ENCODE data around the gene TRMT2A.

Gene TRMT2A

GRCh38 chr22:20105456-20106204 is 11.4 kb downstream of the TRMT2A start:
- no peak overlapping the region for H3K4me3 ChIP-seq (ENCODE audit: low read length)
- no peaks in the 10 kb centered on the region for H3K4me1 ChIP-seq (ENCODE audit: control insufficient read depth, insufficient read depth, low read length)
- no peak overlapping the region for H3K9ac ChIP-seq (ENCODE audit: low read depth, low read length)
- no peaks in the 10 kb centered on the region for H3K9me3 ChIP-seq (replicated peaks; ENCODE audit: low read length)
- no peak overlapping the region for H3K4me2 ChIP-seq (ENCODE audit: low read length)
- H3K36me3 ChIP-seq (ENCODE audit: insufficient read depth, low read length) = peaks cover 72% of the 10 kb centered on the region
- no peaks in the 10 kb centered on the region for H3K27me3 ChIP-seq (ENCODE audit: control insufficient read depth, insufficient read depth, low read length)

DNA sequence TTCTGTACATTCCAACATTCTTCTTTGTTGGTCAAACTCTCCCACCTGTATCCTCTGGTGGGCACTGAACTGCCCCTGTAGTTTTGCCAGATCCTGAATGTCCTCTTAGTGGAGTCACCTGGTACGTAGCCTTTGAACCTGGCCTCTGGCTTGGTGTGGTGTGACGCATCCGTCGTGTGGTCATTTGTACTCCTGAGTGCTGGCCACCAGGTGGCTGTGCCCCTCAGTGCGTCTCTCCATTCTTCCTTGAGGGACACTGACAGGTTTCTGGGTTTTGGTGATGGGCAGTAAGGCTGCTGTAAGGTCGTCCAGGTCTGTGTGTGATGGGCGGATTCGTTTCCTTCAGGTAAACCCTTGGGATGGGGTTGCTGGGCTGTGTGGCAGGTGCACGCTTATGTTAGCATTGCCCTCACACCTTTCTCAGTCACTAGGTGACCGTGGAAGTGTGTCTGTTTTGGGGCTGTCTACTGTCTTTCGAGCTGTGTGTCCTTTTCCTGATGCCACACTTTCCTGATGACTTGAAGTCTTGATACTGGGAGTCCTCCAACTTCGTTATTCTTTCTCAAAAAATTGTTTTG is 14.7 kb downstream of the TRMT2A start:
- H3K9ac ChIP-seq (ENCODE audit: low read depth, low read length) = no peak overlapping the region

DNA sequence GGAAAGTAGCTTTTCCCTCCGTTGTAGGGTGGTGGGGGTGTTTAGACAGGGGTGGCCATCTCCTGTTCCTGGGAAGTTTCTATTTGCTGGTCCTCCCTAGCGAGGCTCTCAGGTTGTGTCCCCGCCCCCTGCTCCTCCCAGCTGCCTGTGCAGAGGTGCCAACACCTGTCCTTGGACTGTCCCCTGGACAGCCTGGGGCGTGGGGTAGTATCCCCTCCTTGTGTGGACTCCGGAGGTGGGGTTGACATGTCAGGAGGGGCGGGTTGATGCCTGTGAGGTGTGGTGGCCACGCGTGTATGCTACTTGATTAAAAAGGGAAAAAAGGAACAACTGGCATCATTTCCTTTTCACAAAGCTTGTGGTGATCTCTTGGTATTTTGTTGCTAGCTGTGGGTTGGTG is 15.4 kb downstream of the TRMT2A start:
- no peak overlapping the region for H3K4me3 ChIP-seq (ENCODE audit: low read length)
- H3K9ac ChIP-seq (ENCODE audit: low read depth, low read length) = no peak overlapping the region
- no peak overlapping the region for H3K4me2 ChIP-seq (ENCODE audit: low read length)
- H3K9me3 ChIP-seq (replicated peaks; ENCODE audit: low read length) = no peaks in the 10 kb centered on the region
- H3K4me1 ChIP-seq (ENCODE audit: control insufficient read depth, insufficient read depth, low read length) = no peaks in the 10 kb centered on the region
- H3K36me3 ChIP-seq (ENCODE audit: insufficient read depth, low read length) = peaks cover 65% of the 10 kb centered on the region
- H3K27me3 ChIP-seq (ENCODE audit: control insufficient read depth, insufficient read depth, low read length) = no peaks in the 10 kb centered on the region

More for the DNA sequence above, 14.7 kb downstream of the TRMT2A start:
- Histone ChIP-seq H3K4me3 (ENCODE audit: low read length) (no peak overlapping the region), H3K4me1 (ENCODE audit: control insufficient read depth, insufficient read depth, low read length) (no peaks in the 10 kb centered on the region), H3K9me3 (replicated peaks; ENCODE audit: low read length) (no peaks in the 10 kb centered on the region), H3K36me3 (ENCODE audit: insufficient read depth, low read length) (peaks cover 65% of the 10 kb centered on the region), H3K4me2 (ENCODE audit: low read length) (no peak overlapping the region), H3K27me3 (ENCODE audit: control insufficient read depth, insufficient read depth, low read length) (no peaks in the 10 kb centered on the region)

DNA sequence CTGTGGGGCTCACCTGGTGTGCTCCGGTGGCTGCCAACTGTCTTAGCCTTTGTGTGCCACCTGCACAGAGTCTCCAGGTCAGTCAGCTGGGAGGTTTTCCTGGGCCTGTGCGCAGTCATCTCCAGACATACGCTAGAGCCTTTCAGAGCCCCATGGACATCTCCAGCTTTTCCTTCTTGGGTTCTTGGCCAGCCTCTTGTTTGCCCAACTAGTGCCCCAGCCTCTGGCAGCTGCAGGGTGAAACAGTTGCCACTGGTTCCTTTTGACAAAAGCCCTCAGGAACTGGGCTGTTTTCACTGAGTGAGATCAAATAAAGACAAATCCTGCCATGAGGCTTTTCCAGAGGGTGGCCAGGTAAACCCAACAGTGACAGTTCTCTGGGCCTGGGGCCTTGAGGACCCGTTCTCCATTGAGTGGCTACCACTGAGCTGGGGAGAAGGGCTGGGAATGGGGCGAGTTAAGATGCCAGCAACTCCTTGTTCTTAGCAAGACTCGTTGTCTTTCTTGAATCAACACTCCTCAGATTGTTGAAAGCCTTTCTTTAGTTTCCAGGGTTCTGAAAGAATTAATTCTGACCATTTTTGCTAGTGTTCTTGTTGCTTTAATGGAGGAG is 17.8 kb downstream of the TRMT2A start:
- Histone ChIP-seq H3K9ac (ENCODE audit: low read depth, low read length) (no peak overlapping the region), H3K4me2 (ENCODE audit: low read length) (no peak overlapping the region), H3K9me3 (replicated peaks; ENCODE audit: low read length) (no peaks in the 10 kb centered on the region), H3K4me3 (ENCODE audit: low read length) (no peak overlapping the region), H3K27me3 (ENCODE audit: control insufficient read depth, insufficient read depth, low read length) (no peaks in the 10 kb centered on the region), H3K36me3 (ENCODE audit: insufficient read depth, low read length) (peaks cover 67% of the 10 kb centered on the region), H3K4me1 (ENCODE audit: control insufficient read depth, insufficient read depth, low read length) (no peaks in the 10 kb centered on the region)

GRCh38 chr22:20096574-20097420 is 20.2 kb downstream of the TRMT2A start:
- no peak overlapping the region for H3K9ac ChIP-seq (ENCODE audit: low read depth, low read length)
- no peaks in the 10 kb centered on the region for H3K4me1 ChIP-seq (ENCODE audit: control insufficient read depth, insufficient read depth, low read length)
- no peak overlapping the region for H3K4me3 ChIP-seq (ENCODE audit: low read length)
- no peaks in the 10 kb centered on the region for H3K9me3 ChIP-seq (replicated peaks; ENCODE audit: low read length)
- H3K4me2 ChIP-seq (ENCODE audit: low read length) = no peak overlapping the region
- H3K27me3 ChIP-seq (ENCODE audit: control insufficient read depth, insufficient read depth, low read length) = no peaks in the 10 kb centered on the region
- H3K36me3 ChIP-seq (ENCODE audit: insufficient read depth, low read length) = peaks cover 81% of the 10 kb centered on the region

GRCh38 chr22:20095521-20095920 is 21.5 kb downstream of the TRMT2A start:
- Histone ChIP-seq H3K9ac (ENCODE audit: low read depth, low read length) (no peak overlapping the region), H3K4me1 (ENCODE audit: control insufficient read depth, insufficient read depth, low read length) (no peaks in the 10 kb centered on the region), H3K4me3 (ENCODE audit: low read length) (no peak overlapping the region), H3K4me2 (ENCODE audit: low read length) (no peak overlapping the region), H3K27me3 (ENCODE audit: control insufficient read depth, insufficient read depth, low read length) (no peaks in the 10 kb centered on the region), H3K9me3 (replicated peaks; ENCODE audit: low read length) (no peaks in the 10 kb centered on the region), H3K36me3 (ENCODE audit: insufficient read depth, low read length) (peaks cover 88% of the 10 kb centered on the region)

- no peaks in the 10 kb centered on the region for H3K27me3 ChIP-seq (ENCODE audit: control insufficient read depth, insufficient read depth, low read length)
- H3K4me1 ChIP-seq (ENCODE audit: control insufficient read depth, insufficient read depth, low read length) = peaks cover 7% of the 10 kb centered on the region
- no peaks in the 10 kb centered on the region for H3K9me3 ChIP-seq (replicated peaks; ENCODE audit: low read length)
- H3K36me3 ChIP-seq (ENCODE audit: insufficient read depth, low read length) = peaks cover 91% of the 10 kb centered on the region
- H3K4me3 ChIP-seq (ENCODE audit: low read length) = no peak overlapping the region
- no peak overlapping the region for H3K9ac ChIP-seq (ENCODE audit: low read depth, low read length)
- H3K4me2 ChIP-seq (ENCODE audit: low read length) = no peak overlapping the region
Observed at GRCh38 chr22:20094197-20094807, 22.7 kb downstream of the TRMT2A start.

- Histone ChIP-seq H3K9me3 (replicated peaks; ENCODE audit: low read length) (no peaks in the 10 kb centered on the region), H3K36me3 (ENCODE audit: insufficient read depth, low read length) (peaks cover 92% of the 10 kb centered on the region), H3K4me2 (ENCODE audit: low read length) (no peak overlapping the region), H3K9ac (ENCODE audit: low read depth, low read length) (no peak overlapping the region), H3K27me3 (ENCODE audit: control insufficient read depth, insufficient read depth, low read length) (no peaks in the 10 kb centered on the region), H3K4me1 (ENCODE audit: control insufficient read depth, insufficient read depth, low read length) (peaks cover 7% of the 10 kb centered on the region), H3K4me3 (ENCODE audit: low read length) (no peak overlapping the region)
Observed at GRCh38 chr22:20093418-20094196, 23.4 kb downstream of the TRMT2A start.

DNA sequence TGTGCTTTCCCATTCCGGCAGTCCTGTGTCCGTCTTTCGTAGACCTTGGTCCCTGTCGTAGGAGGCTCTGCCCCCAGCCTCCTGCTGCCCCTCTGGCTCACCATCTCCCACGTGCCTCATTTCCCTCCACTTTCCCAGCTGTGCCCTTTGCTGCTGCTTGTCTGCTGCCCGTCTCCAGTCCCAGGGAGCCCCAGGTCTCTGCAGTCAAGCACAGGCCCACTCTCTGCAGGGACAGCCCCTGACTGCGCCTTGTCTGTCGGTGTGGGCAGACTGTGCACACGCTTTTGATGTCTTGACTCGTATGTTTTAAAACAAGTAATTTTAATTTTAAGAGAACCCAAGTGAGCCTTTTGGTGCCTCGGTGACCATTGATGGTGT is 24.6 kb downstream of the TRMT2A start:
- peaks cover 96% of the 10 kb centered on the region for H3K36me3 ChIP-seq (ENCODE audit: insufficient read depth, low read length)
- H3K27me3 ChIP-seq (ENCODE audit: control insufficient read depth, insufficient read depth, low read length) = no peaks in the 10 kb centered on the region
- H3K4me2 ChIP-seq (ENCODE audit: low read length) = no peak overlapping the region
- H3K4me1 ChIP-seq (ENCODE audit: control insufficient read depth, insufficient read depth, low read length) = peaks cover 7% of the 10 kb centered on the region
- H3K4me3 ChIP-seq (ENCODE audit: low read length) = no peak overlapping the region
- H3K9me3 ChIP-seq (replicated peaks; ENCODE audit: low read length) = no peaks in the 10 kb centered on the region
- H3K9ac ChIP-seq (ENCODE audit: low read depth, low read length) = no peak overlapping the region

GRCh38 chr22:20091690-20092476 is 25.1 kb downstream of the TRMT2A start:
- Histone ChIP-seq H3K9me3 (replicated peaks; ENCODE audit: low read length) (no peaks in the 10 kb centered on the region), H3K9ac (ENCODE audit: low read depth, low read length) (no peak overlapping the region), H3K4me2 (ENCODE audit: low read length) (no peak overlapping the region), H3K4me1 (ENCODE audit: control insufficient read depth, insufficient read depth, low read length) (peaks cover 7% of the 10 kb centered on the region), H3K36me3 (ENCODE audit: insufficient read depth, low read length) (peaks cover 96% of the 10 kb centered on the region), H3K4me3 (ENCODE audit: low read length) (no peak overlapping the region), H3K27me3 (ENCODE audit: control insufficient read depth, insufficient read depth, low read length) (no peaks in the 10 kb centered on the region)
